HL-60/S4 (cell line): ENCODE data around the gene DPM1.

Source experiments
- in situ Hi-C: fragments of 300-500 bp; cut with MboI; formaldehyde crosslinking; loops from 2 replicates; pipeline ENCODE4 v1.14.3; 2022; ENCODE audit warnings: low sequenced_read_pairs

Gene DPM1

DNA sequence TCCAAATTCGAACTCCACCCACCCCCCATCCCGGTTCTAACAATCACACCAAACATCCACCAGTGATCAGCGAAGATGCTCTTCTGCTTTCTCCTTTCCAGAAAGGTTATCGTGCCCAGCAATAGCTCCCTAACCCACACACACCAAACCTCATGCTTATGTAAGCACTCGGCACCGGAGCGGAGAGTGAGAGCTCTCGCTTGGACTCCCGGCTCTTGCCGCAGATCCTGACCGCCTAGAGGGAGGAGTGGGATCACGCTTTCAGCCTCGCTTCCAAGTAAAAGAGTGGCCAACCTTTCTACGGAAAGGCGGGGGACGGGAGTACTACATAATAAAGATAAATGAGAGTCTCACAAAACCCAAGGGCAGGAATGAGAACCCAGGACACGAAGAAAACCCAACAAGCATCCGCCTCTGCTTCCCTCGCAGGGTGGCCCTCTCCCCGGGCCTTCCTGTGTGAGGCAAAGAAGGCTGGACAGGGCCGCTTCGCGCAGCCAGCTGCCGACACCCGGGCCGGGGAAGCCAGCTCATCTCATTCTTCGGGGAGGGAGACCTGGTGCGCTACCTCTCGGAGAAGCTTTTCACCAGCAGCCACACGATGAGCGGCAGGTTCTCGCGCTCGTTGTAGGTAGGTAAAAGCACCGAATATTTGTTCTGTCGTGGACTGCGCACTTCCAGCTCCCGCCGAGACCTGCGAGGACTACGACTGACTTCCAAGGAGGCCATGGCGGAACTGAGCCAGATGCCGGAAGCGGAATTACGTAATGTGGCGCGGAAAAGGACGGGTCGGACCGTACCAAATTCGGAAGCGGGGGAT is at the start of gene DPM1:
TSS of gene DPM1 (minus strand) at position 735 of the 817 bp plus-strand sequence. CDS start at position 726, 9 bp downstream.
- in situ Hi-C loops, result no loop called here

DNA sequence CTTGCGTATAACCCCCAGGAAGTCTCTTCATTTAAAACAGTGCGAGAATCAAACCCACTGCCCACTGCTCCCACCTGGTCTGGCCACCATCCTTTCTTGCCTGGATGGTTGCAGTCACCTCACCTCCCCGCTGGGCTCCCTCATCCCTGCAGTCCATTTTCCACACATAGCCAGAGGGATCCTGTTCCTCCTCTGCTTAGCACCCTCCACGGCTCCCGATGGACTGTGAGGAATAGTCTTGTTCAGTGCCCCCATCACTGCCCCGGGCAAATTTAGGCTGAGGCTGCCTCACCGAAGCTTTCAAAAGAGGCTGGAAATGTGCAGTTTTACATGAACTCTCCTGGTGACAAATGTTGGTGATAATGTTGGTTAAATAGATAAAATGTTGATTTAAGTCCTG is 46.9 kb upstream of the DPM1 start:
- in situ Hi-C loops, result no loop called here

DNA sequence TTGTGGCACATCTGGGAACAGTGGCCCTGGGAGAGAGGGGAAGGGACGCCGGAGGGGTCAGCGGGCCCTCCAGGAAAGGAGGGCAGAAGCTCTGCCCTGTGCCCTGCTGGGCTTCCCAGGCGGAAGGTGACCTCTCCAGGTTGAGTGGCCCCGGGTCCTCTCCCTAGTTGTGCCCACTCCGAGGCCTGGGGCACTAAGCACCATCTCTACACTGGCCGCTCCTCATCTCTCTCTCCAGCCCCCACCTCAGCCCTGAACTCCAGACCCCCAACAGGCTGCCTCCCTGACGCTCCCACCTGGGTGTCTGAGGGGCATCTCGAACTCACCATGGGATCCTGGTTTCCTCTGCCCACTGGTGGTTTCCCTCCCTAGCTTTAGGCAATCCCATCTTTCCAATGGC is 46.4 kb upstream of the DPM1 start:
- in situ Hi-C loops, result no loop called here

DNA sequence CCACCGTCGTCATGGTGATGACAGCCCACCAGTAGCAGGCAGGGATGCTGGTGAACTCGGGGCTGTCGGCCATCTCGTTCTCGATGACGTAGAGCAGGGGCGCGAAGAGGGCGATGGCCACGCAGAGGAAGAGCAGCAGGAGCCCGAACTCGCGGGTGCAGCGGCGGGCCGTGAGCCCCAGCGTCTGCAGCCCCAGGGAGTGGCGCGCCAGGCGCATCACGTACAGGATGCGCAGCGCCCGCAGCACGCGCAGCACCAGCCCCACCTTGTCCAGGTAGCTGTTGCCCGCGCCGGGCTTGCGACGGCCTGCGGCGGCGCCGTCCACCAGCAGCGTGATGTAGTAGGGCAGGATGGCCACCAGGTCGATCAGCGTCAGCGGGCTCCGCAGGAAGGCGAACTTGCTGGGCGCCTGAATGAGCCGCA is 46.0 kb upstream of the DPM1 start:
- in situ Hi-C loops, result no loop called here

DNA sequence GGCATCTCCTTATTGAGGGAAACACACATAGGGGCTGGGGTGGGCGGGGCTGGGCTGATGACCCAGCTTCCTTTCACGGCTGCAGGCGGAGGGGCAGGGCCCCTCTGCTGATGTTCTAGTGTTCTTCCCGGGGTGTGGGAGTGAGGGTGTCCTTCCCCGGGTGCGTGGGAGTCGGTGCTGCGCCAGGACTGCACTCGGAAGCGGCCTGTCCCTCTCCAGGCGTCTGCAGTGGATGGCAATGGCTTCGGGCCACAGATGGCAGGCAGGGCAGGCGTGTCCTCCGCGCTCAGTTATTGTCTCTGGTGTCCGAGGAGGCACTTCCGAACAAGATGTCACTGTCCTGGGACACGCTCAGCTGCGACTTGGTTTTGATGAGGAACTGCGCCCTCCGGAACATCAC is 45.4 kb upstream of the DPM1 start:
- in situ Hi-C loops, result no loop called here

DNA sequence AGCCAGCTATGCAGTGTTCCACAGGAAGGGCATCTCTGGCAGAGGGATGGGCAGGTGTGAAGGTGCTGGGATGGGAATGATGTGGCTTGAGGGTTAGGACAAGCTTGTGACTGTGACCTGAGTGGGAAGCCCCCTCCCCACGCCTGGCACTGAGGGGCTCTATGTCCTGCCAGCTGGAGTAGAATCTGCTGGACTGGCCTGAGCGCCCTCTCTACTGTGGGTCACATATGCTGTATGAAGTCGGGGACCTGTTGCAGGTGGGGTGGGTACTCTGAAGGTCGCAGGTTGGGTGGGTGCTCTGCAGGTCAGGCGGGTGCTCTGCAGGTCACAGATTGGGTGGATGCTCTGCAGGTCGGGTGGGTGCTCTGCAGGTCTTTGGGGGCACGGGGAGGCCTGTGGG is 44.3 kb upstream of the DPM1 start:
- in situ Hi-C loops, result no loop called here

DNA sequence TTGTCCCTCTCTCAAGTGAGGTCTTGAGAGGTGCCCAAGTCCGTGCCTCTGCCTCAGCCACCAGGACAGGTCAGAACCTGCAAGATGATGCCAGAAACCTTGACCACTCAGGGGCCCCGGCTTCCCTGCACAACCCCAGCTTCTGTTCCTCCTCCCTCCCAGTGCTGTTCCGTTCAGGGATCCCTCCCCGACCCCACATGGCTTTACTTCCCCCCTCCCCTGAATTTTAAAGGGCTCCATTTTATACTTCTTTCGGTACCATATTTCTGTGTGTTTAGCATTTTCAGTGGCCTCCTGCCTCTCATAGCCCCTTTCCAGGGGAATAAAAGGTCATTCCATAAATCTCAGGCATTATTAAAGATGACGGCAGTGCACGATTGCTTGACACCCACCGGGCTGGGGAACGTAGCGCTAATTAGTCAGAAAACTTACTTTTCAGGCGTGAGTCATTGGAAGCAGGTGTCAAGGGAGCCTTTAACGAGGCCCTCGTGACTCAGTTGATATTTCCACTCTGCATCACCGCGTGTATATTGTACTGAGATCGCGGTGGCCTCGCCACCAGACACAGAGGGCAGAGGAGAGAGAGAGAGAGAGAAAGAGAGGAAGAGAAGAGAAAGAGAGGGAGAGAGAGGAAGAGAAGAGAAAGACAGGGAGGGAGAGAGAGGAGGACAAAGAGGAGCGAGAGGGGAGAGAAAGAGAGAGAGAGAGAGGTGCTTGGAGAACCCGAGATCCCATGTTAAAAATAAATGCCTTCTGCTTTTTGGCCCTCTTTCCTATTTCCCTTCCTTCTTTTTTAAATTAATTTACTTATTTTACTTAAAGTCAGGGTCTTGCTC is 43.3 kb upstream of the DPM1 start:
- in situ Hi-C loops, result no loop called here

DNA sequence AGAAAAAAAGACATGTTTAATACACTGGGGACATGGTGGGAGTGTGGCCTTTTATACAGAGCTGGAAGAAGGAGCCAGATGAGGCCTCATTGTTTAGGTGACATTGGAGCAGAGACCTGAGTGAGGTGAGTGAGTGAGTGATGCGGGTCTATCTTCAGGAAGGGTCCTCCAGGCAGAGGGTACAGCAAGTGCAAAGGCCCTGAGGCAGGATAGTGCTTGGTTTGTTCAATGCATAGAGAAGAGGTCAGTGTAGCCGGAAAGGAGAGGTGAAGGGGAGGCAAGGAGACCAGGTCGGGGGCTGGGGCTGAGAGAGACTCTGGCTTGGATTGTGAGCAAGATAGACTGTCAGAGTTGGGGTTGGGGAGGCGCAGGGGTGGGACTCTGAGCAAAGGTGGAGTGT is 41.0 kb upstream of the DPM1 start:
- in situ Hi-C loops, result loop anchor here (25.0 kb wide), 1 partner anchor 1088 kb away; no protein-coding TSS in a partner anchor

DNA sequence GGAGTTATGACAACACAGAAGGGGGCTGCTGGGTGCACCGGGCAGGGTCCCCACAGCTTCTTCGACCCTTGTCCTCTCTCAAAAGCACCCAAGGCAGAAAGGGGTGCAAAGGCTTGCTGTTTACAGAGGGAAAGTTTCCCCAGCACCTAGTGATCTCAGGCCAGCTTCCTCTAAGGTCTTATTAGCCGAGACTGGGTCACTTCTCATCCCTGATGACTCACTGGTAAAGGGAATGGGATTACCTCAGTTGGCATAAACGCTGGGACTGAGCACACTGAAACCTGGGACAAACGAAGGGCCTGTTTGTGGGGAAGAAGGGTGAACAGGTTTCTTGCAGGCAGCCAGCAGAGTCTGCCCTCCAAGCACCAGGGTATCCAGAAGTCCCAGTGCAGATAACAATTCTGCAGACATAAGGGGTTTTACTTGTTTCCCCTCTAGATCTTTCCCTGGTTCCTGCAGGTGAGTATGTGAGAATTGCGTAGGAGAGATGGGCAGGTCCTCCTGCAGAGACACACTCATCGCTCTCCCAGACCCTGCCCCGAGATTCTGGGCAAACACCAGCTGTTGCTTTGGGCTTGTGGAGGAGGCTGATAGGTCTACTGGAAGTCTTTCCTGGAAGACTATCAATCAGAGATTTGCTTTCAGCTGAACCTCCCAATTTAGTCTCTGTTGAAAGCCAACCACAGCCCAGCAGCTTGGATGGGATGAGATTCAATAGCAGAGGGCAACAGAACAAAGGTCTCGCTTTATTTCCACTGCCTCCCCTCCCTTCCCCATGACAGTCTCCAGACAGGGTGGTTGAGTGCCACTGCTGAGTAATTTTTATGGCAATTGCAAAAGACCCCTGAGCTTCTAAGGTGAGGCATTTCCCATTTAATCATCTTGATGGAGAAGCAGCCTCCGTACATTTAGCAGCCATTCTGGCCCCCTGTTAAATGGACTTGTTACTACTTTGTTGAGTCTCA is 38.9 kb upstream of the DPM1 start:
- in situ Hi-C loops, result loop anchor here (25.0 kb wide), 1 partner anchor 1090 kb away; no protein-coding TSS in a partner anchor

DNA sequence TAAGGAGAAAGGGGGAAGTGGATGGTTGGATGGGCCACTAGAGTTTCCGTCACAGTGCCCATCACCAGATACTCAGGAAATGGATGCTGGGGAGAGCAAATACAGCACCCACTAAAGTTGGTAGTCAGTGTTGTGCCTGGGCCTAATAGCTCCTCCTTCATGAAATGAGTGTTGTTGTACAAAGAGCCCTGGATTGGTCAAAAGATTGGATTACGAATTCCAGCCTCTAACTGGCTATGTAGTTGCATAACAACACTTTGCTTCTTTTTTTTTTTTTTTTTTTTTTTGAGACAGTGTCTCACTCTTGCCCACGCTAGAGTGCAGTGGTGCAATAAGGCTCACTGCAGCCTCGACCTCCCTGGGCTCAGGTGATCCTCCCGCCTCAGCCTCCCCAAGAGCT is 37.2 kb upstream of the DPM1 start:
- in situ Hi-C loops, result loop anchor here (25.0 kb wide), 1 partner anchor 1092 kb away; no protein-coding TSS in a partner anchor

DNA sequence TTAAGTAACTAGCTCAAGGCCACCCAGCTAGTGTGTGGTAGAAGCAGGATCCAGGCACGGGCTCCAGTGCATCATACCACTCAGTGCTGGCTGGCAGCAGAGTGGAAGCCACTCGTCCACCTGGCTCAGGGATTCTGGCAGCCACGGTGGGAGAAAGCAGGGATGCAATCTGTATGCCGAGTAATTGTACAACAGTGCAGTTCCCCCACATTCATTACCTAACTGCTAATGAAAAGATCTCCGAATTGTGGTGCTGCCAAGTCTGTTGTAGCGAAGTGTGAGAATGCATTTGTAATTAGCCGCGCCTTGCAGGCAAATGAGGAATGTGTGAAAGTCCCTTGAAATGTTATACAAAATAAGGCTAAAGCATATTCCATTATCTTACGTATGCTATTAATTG is 35.5 kb upstream of the DPM1 start:
- in situ Hi-C loops, result loop anchor here (25.0 kb wide), 1 partner anchor 1093 kb away; no protein-coding TSS in a partner anchor

DNA sequence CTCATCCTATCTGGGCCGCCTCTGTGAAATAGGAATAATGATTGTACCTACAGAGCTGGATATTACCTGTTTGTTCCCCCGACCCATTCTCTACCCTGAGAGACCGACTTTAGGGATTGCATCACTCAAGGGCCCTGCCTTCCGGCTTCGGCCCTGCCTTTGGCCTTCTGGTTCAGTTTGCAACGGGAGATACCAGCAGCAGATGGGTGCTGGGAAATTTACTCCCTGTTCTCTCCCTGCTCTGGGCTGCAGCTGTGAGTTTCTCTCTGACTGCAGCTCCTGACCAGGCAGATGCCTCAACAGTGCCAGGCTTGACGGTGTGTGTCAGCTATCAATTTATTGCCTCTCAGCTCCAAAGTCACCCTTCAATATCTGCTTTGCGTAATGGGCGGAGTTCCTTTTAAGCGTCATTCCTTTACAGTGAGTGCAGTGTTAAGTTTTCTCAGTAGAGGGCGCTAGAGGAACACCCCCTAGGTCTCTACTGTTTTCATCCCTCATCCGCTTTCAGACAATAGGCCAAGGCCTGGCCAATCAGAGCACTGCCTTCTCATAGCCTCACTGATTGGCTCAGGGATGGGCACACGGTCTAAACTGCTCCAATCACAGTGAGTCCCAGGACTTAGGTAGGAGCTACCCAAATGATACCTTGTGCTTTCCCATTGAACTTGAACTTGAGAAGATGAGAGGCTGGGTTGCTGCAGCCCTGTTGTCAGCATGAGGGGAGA is 34.6 kb upstream of the DPM1 start:
- in situ Hi-C loops, result loop anchor here (25.0 kb wide), 1 partner anchor 1094 kb away; no protein-coding TSS in a partner anchor

DNA sequence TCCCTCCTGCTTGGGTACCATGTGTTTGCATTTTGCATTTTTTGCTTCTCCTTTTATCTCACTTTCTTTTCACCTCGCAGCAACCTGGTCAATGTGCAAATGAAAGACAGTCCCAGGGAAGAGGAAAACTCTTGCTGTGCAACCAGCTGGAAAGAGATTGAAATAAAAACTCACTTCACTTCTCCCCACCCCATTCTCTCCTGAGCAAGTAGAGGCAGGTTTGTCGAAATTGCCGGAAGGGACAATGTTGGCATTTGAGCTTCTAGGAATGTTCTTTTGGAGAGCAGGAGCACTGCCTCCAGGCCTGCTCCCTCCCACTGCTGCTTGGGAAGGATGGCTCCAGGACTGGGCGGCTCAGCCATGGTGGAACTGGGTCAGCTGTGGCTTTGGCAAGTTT is 34.0 kb upstream of the DPM1 start:
- in situ Hi-C loops, result loop anchor here (25.0 kb wide), 1 partner anchor 1095 kb away; no protein-coding TSS in a partner anchor

DNA sequence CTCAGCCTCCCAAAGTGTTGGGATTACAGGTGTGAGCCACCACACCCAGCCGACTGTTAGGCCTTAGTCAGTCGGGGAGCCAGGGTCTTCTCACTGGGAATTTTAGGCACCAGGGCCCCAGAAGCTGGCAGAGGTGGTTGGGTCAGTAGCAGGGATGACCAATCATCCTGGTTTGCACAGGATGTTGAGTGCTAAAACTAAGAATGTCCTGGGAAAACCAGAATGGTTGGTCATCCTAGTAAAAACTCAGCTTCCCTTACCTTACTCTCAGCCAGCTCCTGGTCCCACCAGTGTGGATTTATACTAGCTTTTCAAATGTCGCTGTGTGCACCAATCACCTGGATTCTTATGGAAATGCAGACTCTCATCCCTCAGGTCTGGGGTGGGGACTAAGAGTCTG is 32.7 kb upstream of the DPM1 start:
- in situ Hi-C loops, result loop anchor here (25.0 kb wide), 1 partner anchor 1096 kb away; no protein-coding TSS in a partner anchor

DNA sequence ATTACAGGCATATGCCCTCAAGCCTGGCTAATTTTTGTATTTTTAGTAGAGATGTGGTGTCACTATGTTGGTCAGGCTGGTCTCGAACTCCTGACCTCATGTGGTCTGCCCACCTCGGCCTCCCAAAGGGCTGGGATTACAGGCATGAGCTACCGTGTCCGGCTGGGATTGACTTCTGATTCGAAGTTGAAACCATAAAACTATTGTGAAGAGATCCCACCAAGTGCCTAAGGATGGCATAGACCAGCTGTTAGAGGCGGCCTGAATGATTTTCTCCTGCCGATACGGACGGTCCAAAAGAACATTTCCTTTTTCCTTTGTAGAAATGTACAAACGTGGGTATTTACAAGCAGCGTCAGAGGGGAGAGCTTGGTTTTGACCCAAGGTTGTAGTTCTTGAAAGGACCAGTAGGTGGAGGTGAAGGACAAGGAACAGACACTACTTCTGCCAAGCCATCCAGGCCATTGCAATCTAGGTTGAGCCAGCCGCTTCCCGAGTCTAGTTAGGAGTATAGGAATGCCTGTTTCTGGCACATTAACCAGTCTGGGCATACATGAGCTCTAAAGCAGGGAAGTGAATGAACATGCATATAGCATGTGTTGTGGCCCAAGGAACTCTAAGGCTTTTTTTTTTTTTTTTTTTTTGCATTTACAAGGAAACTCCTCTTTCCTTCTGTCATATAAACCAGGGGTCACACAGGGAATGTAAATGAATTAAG is 29.3 kb upstream of the DPM1 start:
- in situ Hi-C loops, result loop anchor here (5.0 to 25.0 kb wide), 3 partner anchors 320 to 1100 kb away; no protein-coding TSS in a partner anchor

DNA sequence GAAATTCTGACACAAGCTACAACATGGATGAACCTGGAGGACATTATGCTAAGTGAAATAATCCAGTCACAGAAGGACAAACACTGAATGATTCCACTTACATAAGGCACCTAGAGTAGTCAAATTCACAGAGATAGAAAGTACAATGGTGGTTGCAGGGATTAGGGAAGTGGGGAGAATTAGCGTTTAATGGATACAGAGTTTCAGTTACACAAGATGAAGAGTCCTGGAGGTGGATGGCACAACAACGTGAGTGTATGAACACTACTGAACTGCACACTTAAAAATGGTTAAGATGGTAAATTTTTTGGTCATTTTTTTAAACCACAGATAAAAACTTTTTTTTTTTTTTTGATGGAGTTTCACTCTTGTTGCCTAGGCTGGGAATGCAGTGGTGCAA is 25.0 kb upstream of the DPM1 start:
- in situ Hi-C loops, result loop anchor here (10.0 to 25.0 kb wide), 2 partner anchors 631 to 1104 kb away; no protein-coding TSS in a partner anchor

DNA sequence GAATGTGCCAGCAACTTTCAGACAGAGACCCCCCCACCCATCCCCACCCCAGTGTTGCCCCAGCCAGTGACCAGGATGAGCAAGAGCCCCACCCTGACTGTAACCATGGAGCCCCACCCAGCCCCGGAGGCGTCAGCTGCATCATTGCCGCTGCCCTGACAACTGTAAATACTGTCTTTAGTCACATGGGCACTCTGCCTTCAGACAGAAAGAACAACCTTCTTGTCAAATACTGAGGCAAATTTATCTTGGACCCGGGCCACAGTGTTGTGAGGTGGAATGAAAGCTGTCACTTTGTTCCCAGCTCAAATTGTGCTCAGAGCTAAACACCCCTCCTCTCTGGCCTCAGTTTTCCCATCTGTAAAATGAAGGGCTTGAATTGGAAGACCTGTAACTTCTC is 24.0 kb upstream of the DPM1 start:
- in situ Hi-C loops, result loop anchor here (10.0 to 25.0 kb wide), 2 partner anchors 632 to 1105 kb away; no protein-coding TSS in a partner anchor

DNA sequence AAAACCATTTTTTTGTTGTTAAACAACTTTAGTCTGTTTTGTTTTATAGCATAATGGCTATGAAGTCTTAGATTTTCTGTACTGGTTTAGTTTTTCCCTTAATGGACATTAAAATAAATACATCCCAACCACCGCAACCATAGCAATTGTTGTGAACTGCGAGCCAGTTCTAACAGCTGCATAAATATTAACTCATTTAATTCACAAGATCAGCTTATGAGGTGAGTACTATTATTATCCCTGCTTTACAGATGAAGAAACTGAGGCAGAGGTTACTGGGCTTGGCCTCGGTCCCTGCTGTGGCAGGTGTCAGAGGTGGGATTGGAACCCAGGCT is 23.3 kb upstream of the DPM1 start:
- in situ Hi-C loops, result loop anchor here (10.0 to 25.0 kb wide), 2 partner anchors 633 to 1106 kb away; no protein-coding TSS in a partner anchor
